ENCODE results near the gene IRF1.

IRF1 gene

GRCh38 chr5:132474881-132475496, 15.6 kb downstream of the IRF1 start:
- DNase-seq (ENCODE audit: low read depth in 2 of 2), result no peak

- DNase-seq (ENCODE audit: low read depth in 2 of 2), result no peak
Measured at GRCh38 chr5:132474131-132474723, 16.3 kb downstream of the IRF1 start.

- no peak for DNase-seq (ENCODE audit: low read depth in 2 of 2)
Measured at GRCh38 chr5:132473668-132474067, 16.9 kb downstream of the IRF1 start.

- peak in 1 of 2 donors; percentile 66 for DNase-seq (ENCODE audit: low read depth in 2 of 2)
Measured at GRCh38 chr5:132473019-132473531, 17.5 kb downstream of the IRF1 start.

GRCh38 chr5:132472431-132472830, 18.1 kb downstream of the IRF1 start:
- DNase-seq (ENCODE audit: low read depth in 2 of 2), result no peak

GRCh38 chr5:132471944-132472343, 18.6 kb downstream of the IRF1 start:
- DNase-seq (ENCODE audit: low read depth in 2 of 2), result no peak

- no peak for DNase-seq (ENCODE audit: low read depth in 2 of 2)
Measured at GRCh38 chr5:132471151-132471907, 19.2 kb downstream of the IRF1 start.

GRCh38 chr5:132470596-132470995, 20.0 kb downstream of the IRF1 start:
- DNase-seq (ENCODE audit: low read depth in 2 of 2), result no peak

GRCh38 chr5:132470010-132470392, 20.6 kb downstream of the IRF1 start:
- no peak for DNase-seq (ENCODE audit: low read depth in 2 of 2)

- no peak for DNase-seq (ENCODE audit: low read depth in 2 of 2)
Measured at GRCh38 chr5:132469380-132470009, 21.1 kb downstream of the IRF1 start.

- no peak for DNase-seq (ENCODE audit: low read depth in 2 of 2)
Measured at GRCh38 chr5:132468656-132469379, 21.8 kb downstream of the IRF1 start.

- no peak for DNase-seq (ENCODE audit: low read depth in 2 of 2)
Measured at GRCh38 chr5:132467287-132467984, 23.1 kb downstream of the IRF1 start.

GRCh38 chr5:132466433-132467286, 23.9 kb downstream of the IRF1 start:
- no peak for DNase-seq (ENCODE audit: low read depth in 2 of 2)

- no peak for DNase-seq (ENCODE audit: low read depth in 2 of 2)
Measured at GRCh38 chr5:132465059-132465707, 25.4 kb downstream of the IRF1 start.

- DNase-seq (ENCODE audit: low read depth in 2 of 2), result no peak
Measured at GRCh38 chr5:132464156-132464939, 26.2 kb downstream of the IRF1 start.

GRCh38 chr5:132463811-132464155, 26.8 kb downstream of the IRF1 start:
- no peak for DNase-seq (ENCODE audit: low read depth in 2 of 2)

GRCh38 chr5:132462856-132463745, 27.5 kb downstream of the IRF1 start:
- no peak for DNase-seq (ENCODE audit: low read depth in 2 of 2)

GRCh38 chr5:132462333-132462732, 28.2 kb downstream of the IRF1 start:
- DNase-seq (ENCODE audit: low read depth in 2 of 2), result no peak

Data from activated CD8-positive, alpha-beta memory T cell treated with anti-CD3 and anti-CD28 coated beads for 4 hours (primary cell).